ENCODE results near the gene VIM.

The VIM gene

DNA sequence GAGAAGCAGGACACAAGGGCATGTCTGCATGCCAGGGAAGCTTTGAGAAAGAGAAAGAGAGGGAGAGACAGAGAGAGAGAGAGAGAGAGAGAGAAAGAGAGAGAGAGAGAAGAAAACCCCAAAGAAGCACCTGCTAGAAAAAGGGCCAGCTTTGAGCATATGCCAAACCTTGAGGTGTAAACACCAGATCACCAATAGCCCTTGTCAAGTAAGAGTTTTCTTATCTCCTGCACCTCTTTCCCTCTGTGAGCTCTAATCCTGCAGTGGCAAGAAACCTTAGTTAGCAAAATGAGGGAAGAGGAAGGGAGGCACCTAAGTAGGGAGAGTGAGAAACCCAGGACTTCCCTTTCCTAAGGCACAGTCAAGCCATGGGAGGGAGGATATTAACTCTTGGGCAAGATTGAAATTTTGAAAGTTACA lies 15.2 kb upstream of the VIM start:
- H3K4me1 ChIP-seq = no peaks in the 10 kb centered on the region
- H2AFZ ChIP-seq = no peak overlapping the region
- H3K27ac ChIP-seq = no peak overlapping the region
- TF ChIP-seq, protein P1, sequence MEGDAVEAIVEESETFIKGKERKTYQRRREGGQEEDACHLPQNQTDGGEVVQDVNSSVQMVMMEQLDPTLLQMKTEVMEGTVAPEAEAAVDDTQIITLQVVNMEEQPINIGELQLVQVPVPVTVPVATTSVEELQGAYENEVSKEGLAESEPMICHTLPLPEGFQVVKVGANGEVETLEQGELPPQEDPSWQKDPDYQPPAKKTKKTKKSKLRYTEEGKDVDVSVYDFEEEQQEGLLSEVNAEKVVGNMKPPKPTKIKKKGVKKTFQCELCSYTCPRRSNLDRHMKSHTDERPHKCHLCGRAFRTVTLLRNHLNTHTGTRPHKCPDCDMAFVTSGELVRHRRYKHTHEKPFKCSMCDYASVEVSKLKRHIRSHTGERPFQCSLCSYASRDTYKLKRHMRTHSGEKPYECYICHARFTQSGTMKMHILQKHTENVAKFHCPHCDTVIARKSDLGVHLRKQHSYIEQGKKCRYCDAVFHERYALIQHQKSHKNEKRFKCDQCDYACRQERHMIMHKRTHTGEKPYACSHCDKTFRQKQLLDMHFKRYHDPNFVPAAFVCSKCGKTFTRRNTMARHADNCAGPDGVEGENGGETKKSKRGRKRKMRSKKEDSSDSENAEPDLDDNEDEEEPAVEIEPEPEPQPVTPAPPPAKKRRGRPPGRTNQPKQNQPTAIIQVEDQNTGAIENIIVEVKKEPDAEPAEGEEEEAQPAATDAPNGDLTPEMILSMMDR (IDR thresholded peaks at IDR 0.05) = no peak
- no peak overlapping the region for H3K9ac ChIP-seq
- H3K4me2 ChIP-seq (ENCODE audit: low read length) = no peak overlapping the region
- no peaks in the 10 kb centered on the region for H3K36me3 ChIP-seq (ENCODE audit: control insufficient read depth, insufficient read depth, low read length)
- no peaks in the 10 kb centered on the region for H3K27me3 ChIP-seq (ENCODE audit: control insufficient read depth, insufficient read depth, low read length)
- H3K4me3 ChIP-seq (ENCODE audit: low read depth, low read length) = no peak overlapping the region
- H3K9me3 ChIP-seq (ENCODE audit: control insufficient read depth, low read length) = no peaks in the 10 kb centered on the region
- no peaks in the 10 kb centered on the region for H3K79me2 ChIP-seq

DNA sequence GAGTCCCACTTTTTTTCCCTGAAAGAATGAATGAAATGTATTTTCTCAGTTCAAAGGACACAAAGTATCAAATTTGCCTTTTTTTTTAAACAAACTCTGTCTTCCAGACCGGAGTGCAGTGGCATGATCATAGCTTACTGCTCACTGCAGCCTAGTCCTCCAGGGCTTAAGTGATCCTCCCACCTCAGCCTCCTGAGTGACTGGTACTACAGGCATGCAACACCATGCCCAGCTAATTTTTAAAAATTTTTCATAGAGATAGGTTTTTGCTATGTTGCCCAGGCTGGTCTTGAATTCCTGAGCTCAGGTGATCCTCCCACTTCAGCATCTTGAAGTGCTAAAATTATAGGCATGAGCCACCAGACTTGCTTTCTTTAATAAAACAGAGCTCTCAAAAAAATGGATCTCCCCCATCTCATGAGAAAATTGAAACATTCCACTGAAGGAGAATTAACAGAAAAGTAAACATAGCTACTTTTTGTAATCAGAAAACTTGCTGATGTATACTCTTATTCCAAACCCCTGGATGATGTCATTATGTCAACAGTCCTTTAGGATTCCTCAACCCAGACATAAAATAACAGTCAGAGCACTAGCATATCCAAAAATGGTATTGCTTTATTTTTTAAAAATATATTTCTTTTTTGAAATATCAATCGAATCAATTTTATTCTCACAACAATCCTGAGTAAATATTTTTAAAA lies 14.2 kb upstream of the VIM start:
- H3K9me3 ChIP-seq (ENCODE audit: control insufficient read depth, low read length) = no peaks in the 10 kb centered on the region
- no peaks in the 10 kb centered on the region for H3K27me3 ChIP-seq (ENCODE audit: control insufficient read depth, insufficient read depth, low read length)
- H3K79me2 ChIP-seq = no peaks in the 10 kb centered on the region
- H3K4me1 ChIP-seq = no peaks in the 10 kb centered on the region
- H3K4me2 ChIP-seq (ENCODE audit: low read length) = no peak overlapping the region
- no peak overlapping the region for H3K9ac ChIP-seq
- H2AFZ ChIP-seq = no peak overlapping the region
- no peak overlapping the region for H3K27ac ChIP-seq
- H3K4me3 ChIP-seq (ENCODE audit: low read depth, low read length) = no peak overlapping the region
- TF ChIP-seq, protein P1 (IDR thresholded peaks at IDR 0.05) = no peak
- no peaks in the 10 kb centered on the region for H3K36me3 ChIP-seq (ENCODE audit: control insufficient read depth, insufficient read depth, low read length)

DNA sequence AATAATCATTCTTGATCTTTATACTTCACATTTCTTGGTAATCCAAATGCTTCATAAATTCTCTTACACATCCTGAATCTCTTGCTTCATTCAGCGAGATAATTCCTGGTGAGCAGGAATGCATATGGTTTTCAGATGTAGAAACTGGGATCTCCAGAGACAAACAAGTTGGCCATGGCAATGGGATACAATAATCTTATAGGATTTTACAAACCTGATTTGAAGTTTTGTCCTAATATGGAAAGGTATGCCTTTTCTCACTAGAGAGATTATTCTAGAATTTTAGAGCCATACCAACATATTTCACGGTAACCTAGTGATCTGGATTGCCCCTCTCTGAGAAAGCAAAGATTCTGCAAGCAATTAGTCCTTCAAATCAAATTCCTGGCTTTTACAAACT lies 13.5 kb upstream of the VIM start:
- Histone ChIP-seq H3K9me3 (ENCODE audit: control insufficient read depth, low read length) (no peaks in the 10 kb centered on the region), H2AFZ (no peak overlapping the region), H3K27me3 (ENCODE audit: control insufficient read depth, insufficient read depth, low read length) (no peaks in the 10 kb centered on the region), H3K4me1 (no peaks in the 10 kb centered on the region), H3K36me3 (ENCODE audit: control insufficient read depth, insufficient read depth, low read length) (no peaks in the 10 kb centered on the region), H3K27ac (no peak overlapping the region), H3K79me2 (no peaks in the 10 kb centered on the region), H3K9ac (no peak overlapping the region), H3K4me2 (ENCODE audit: low read length) (no peak overlapping the region), H3K4me3 (ENCODE audit: low read depth, low read length) (no peak overlapping the region)
- TF ChIP-seq, protein P1 (IDR thresholded peaks at IDR 0.05) = no peak

DNA sequence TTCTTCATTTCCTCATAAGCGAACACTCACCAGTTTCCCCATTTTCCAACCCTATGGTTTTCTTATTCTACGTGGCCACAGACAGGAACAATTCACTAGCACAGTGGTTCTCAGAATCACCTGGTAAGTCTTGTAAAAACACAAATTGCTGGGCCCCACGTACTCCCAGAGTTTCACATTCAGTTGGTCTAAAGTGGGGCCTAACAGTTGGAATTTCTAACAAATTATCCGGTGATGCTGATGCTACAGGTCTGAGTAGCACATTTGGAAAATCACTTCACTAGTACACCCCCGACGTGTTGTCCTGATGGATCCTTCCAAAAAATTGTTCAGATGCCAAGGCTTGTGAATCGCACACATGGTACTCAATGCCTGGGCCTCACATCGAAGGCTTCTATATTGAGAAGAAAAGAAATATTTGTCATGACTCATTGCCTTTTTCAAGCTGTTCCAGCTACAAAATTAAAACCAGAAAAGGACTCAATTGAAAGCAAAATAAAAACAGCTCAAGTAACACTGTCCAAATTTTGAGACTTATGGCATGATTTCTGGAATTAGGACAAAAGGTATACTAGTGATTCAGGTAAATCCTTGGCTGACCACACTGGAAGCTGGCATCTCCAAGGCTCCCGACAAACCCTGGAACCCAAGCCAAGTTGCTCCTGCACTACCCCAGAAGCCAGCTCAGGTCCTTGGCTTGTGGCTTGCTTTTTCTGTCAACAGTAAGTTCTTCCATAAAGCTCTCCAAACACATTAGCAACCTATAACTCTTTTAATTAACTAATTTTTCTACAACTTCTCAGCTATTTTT lies 12.9 kb upstream of the VIM start:
- Histone ChIP-seq H3K79me2 (no peaks in the 10 kb centered on the region), H3K9ac (no peak overlapping the region), H3K36me3 (ENCODE audit: control insufficient read depth, insufficient read depth, low read length) (no peaks in the 10 kb centered on the region), H3K9me3 (ENCODE audit: control insufficient read depth, low read length) (no peaks in the 10 kb centered on the region), H3K4me2 (ENCODE audit: low read length) (no peak overlapping the region), H3K27ac (peak overlapping the region; percentile 20), H3K4me1 (no peaks in the 10 kb centered on the region), H3K27me3 (ENCODE audit: control insufficient read depth, insufficient read depth, low read length) (no peaks in the 10 kb centered on the region), H3K4me3 (ENCODE audit: low read depth, low read length) (no peak overlapping the region), H2AFZ (no peak overlapping the region)
- TF ChIP-seq, protein P1 (IDR thresholded peaks at IDR 0.05) = no peak

Data from parathyroid adenoma (tissue), 2 donors.